DMS53 (cell line): ENCODE data around the gene CAV2.
A peak's percentile ranks its signal among the peaks of the same experiment; 100 is the strongest.

Experiments used
- DNase-seq: peaks from one replicate; lab custom pipeline; 2025; lab: John Stamatoyannopoulos, UW

The CAV2 gene

DNA sequence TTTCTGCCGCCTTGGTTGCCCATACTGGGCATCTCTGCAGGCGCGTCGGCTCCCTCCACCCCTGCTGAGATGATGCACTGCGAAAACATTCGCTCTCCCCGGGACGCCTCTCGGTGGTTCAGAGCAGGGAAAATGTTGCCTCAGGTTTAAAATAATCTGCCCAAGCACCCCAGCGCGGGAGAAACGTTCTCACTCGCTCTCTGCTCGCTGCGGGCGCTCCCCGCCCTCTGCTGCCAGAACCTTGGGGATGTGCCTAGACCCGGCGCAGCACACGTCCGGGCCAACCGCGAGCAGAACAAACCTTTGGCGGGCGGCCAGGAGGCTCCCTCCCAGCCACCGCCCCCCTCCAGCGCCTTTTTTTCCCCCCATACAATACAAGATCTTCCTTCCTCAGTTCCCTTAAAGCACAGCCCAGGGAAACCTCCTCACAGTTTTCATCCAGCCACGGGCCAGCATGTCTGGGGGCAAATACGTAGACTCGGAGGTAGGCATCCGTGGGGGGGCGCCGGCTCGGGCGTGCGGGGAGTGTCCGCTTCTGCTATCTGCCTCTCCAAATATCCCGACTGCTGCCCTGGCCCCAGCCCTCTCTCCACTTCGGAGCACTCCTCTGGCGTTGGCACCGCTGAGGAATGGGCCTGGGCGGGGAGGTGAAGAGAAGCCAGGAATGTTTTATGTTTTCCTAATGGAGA is 25.2 kb downstream of the CAV2 start, which contains the start of gene CAV1:
CAV1 (plus strand) TSS at position 428 of the 689 bp plus-strand sequence; CDS start at position 455, 27 bp downstream.
- DNase-seq = peak; percentile 70

DNA sequence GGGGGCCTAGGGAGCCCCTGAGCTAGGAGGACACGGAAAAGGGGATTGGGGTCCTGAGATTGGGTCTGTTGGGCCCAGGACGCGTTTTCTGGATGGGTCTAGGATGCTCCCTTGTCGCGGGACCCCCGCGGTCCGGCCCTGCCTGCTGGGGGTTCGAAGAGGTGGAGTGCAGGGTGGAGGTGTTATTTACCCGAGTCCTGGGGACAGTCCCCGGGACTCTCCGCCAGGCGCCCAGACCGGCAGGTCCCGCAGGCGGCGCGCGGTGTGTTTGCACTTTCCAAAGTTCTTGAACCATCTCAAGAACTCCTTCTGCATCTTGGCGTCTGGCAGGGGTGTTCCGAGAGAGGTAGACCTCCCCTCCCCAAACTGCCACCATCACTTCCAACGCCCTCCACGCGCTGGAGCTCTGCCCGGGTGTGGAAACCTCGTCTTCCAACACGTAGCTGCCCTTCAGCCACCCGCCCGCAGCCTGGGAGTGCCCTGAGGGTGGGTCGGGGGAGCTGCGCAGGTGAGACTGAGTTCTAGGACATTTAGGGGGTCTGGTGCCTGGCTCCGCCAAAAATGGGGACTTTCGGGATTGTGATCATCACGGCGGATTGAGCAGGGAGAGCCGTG is 25.9 kb downstream of the CAV2 start:
- peak; percentile 57 for DNase-seq

DNA sequence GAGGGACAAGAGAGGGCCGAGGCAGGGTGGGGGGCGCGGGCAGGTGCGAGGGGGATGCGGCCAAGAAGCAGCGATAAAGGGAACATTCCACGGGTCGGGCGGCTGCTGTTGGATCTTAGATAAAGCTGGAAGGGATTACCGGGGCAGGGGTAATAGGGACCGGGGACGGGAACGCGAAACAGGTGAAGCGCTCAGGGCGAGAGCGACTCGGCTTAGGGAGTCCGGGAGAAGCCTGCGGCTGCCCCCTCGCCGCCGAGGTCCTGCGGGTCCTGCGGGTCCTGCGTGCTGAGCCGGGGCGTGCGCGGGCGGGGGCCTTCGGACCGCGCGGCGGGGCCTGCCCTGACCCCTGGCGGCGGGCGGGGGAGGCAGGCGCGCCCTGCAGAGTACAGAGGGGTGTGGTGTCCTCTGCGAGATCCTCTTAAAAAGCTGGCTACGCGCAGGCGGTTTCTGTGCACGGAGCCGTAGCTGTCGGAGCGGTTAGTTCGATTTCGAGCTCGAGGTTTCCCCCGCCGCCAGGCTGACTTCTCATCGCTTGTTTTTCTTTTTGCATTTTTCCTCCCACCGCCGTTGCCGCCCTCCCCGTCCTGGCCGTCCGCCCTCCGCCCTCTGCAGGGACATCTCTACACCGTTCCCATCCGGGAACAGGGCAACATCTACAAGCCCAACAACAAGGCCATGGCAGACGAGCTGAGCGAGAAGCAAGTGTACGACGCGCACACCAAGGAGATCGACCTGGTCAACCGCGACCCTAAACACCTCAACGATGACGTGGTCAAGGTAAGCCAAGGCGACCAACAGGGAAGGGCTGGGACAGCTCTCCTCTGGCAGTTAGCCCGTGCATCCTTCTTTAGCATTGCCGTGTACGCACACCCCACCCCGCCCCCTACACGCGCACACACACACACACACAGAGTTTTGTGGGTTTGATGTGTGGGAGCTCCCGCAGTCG is 26.6 kb downstream of the CAV2 start:
- DNase-seq = peak; percentile 85

DNA sequence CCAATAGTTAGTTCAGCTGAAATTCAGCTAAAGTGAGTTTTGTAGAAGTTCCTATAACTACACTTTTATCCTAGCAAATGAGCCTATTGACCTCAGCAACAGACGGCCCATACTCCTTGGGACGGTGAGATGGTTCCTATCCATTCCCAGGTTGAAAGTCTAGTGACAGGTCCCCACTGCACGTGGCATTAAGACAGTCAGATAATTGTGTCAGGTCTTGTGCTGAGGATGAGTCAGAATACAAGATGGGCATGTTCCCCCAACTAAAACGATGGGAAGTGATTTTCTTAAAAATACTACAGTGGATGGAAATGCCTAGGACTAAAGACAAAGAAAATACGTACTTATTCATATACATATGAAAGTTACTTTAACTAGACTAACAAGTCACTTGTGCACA is 27.4 kb downstream of the CAV2 start:
- no peak for DNase-seq

DNA sequence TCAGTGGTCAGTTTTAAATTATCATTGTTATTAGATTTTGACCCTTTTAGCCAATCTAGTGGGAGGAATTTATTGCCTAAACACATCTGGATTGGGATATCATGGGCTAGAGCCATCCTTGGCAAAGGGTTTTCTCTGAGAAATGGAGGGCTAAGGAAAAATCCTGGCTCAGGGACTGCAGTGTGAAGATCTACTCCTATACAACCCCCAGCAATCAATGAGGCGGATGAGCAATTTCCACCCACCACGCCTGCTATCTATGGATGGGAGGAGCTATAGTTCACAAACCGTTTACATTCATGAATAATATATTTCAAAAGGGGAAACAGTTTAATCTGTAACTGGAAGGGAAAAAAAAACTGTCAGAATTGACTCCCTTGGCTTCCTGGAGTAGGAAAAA is 28.0 kb downstream of the CAV2 start:
- no peak for DNase-seq

DNA sequence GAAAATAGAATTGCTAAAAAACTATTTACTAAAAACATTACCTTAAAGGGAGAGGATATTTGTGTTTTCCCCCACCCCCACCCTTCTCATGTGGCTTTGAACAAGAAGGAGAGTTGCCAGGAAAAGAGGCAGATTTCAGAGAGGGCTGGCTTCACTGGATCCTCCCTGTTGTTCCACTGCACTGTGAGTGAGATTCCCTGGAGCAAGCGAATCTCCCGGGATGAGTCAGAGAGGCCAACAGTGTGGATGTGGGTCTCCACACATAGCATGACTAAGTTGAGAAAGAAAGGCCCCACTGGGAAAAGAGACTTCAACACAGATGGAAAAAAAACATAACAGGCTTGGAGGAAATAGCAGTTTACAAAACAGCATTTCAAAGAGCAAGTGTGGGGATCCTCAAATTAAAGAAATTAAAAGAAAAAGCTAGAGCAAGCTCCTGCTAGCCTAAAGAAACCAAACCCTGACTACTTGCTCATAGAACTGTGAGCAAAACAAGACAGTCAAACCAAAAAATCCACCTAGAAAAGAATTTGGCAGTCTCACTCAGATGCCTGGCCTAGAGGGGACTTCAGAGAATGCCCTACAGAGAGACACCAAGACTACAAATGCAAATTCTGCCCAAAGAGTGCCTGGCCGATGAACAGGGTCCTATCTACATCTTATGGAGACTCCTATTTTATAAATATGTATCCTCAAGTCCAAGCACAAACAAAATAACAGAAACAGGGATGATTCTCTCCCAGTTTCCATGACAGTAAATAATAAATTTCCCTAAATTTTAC is 28.7 kb downstream of the CAV2 start:
- peak; percentile 11 for DNase-seq

DNA sequence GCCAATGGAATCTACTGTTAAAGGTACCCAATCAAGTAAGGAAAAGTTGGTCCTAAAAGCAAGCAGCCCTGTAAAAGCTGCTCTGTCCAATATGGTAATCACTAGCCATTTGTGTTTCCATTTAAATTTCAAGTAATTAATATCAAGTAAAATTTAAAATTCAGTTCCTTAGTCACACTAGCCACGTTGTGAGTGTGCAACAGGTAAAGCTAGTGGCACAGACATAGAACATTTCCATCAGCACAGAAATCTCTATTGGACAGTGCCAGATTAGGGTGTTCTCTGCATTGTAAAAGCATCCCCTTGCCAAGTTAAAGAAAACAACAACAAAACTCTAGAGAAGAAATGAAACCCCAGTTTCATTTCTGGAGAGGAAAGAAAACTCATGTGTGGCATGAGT is 29.7 kb downstream of the CAV2 start:
- no peak for DNase-seq

DNA sequence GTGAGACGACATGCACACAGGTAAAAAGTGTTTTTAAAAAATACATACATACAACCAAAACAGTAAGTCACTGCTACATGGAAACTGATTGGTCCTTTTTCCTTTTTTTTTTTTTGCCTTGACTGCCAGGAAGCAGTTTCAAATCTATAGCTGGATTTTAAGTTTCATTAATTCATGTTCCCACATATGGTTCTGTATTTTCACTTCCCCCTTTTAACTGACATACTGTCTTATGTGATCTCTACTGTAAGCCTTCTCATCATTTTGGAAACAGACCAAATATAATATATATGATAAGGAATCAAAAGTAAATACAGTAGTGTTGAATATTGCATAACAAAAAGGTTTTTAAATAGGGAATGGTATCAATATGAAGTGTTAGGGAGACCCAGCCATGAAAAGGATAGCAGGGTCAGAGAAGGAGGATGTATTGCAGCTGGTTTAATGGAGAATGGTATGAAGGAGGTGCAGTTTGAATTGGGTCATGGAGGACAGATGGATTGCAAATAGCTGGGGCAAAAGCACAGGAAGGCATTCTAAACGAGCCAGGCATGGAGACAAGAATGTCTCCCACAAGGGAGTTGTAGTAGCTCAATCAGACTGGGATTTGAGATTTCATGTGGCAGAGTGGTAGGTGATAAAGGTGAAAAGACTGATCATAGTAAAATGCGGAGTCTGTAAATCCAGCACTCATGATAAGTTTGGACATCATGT is 30.7 kb downstream of the CAV2 start:
- no peak for DNase-seq

DNA sequence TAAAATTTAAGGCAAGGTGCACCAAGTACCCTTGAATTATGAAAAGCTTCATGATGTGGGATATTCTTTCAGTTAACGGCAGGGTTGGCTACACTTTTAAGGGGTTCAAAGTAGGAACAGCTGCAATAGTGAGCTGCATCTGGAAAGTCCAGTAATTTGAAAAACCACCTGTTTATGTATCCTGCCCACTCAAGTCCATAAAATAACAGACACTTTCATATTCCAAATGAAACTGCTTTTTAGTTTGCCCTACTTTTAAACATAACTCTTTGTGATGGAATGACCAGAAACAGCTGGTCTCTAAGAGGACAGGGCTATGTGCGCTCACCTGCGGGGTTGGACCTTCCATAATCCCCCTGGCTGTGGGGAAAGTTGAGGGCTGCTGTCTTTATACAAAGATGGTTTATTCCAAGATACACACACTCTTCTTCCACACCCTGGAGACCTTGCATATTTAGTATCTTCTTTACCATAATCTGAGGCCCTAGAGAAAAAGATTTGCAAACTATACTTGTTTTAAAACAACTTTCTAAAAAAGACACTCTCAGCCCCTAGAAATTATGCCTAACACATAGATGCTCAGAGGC is 32.7 kb downstream of the CAV2 start:
- DNase-seq = no peak

DNA sequence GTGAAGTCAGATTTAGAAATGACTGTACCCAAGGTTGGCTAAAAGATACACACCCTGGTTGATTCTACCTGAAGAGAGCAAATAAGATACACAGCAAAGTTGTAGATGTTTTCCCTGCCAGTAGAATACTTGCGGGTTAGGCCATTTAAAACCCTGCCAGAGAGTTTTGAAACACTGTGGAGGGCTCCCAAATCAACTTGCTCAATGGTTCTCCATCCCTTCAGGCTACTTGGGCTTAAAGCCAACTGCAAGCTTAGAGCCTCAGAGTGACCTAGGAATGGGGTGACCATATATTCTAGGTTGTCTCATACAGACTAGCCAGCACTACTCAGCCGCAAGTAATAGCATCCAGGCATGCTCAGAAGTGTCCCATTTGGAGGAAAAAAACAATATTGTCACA is 35.3 kb downstream of the CAV2 start:
- no peak for DNase-seq

DNA sequence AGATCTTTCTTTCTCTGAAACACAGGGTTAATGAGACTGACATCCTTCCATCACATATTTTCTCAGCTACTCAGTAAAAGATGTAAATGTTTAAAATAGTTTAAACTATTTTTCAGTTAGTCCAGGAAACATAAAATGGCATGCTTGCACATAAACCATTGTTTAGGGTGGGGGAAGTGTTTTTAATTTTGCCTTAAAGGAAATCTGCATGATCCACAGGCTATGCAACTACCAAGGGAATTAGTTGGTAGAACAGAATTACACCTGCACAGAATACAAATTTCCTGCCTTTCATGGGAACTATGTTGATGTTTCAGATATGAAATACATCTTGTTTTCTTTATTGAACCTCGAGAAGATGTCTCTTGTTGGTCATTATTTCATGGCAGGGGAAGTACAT is 35.9 kb downstream of the CAV2 start:
- no peak for DNase-seq

DNA sequence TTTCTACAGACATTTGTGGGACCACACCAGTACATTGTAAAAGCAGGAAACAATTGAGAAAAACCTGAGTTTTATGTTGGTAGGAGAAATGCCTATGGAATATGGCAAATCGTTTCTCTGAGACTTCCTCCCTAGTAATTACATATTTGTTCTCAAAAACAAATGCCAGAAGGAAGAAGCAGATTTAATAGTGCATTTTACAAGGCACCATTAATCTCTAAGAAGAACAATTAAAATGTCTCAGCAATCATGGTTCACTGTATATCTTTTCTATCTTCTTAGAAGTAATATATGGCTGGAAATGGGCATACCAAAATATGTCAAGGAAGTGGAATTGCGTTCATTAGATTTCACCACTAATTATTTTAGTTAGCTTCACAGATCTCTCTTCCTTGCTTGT is 38.6 kb downstream of the CAV2 start:
- no peak for DNase-seq

DNA sequence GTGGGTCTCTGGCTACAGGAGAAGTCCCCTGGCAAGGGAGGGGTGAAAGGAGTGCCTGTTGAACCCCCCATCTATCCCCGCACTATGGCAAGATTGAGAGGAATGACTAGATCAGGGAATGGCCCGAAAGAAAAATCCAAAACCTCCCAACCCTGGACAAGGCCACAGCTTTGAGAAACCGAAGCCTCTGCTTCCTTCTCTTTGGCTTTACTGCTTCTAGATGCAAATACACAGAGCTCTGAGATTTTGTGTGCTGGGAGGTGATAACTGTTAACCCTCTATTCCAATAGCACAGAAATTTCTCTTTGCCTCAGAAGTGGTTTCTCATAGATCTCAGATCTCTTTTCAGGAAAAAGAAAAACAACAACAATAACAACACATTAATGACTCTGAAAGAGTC is 40.3 kb downstream of the CAV2 start:
- no peak for DNase-seq

DNA sequence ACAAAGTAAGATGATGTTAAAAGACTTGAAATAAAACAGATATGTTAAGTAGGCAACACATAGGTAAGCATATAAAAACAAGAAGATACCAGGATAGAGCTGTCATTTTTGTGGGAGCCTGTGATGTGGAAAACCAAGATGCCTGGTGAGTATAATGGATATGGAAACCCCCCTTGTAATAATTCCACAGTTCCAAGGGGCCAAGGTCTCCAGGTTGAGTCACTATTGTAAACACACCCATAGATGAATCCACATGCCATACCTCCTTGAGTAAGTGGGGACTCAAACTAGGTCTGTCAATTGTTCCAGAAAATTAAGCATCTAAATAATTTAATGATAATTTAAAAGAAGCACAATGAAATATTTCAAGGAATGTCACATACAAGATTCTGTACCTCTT is 41.2 kb downstream of the CAV2 start:
- no peak for DNase-seq

DNA sequence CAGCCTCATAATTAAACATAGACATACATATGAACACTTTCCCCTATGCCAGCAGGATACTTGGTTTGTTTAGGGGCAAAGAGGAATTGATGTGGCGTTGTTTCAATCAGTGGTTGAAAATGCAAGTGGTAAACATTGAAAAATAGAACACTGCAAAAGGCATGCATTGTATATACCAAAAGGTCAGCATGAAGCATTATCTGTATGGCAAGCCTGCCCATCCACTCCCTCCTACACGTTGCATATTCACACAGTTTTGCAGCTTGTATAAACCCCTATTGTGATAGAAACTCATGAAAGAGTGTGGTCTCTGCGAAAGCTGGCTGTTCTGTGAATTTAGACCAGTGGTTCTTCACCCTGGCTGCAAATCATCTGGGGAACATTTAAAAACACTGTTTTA is 42.4 kb downstream of the CAV2 start:
- DNase-seq = no peak

DNA sequence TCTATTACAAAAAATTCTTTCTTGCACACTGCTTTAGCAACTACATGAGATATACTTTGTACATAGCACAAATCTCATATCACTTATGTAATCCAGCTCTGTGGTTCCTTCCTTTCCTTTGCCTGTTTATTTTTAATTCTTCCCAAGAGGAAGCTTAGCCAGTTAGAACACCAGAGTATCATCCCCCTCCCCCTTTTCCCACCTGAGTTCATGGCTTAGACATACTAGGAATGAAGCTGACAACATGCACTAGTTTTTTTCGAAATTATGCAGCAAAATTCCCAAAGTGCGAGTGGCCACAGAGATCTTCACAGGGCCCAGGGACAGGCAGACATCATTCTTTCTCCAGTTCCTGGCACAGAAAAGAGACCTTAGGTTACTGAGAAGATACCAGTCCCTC is 43.1 kb downstream of the CAV2 start:
- no peak for DNase-seq

DNA sequence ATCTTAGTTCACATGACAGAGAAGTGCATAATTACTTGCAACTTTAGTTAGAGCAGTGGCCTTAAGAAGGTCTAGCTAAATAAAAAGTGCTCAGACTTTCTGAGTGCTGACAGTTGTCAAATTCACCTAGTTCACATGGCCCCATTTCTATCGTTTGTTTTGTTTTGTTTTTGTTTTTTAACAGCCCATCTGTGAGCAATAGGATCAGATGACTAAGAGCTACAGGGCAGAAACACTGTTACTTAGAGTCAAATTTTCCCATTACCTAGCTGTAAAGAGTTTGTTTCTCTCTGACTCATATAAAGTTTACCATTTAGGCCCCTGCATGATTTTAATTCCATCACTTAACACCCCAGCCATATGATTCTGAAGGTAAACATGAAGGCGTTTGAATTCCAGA is 44.1 kb downstream of the CAV2 start:
- no peak for DNase-seq

DNA sequence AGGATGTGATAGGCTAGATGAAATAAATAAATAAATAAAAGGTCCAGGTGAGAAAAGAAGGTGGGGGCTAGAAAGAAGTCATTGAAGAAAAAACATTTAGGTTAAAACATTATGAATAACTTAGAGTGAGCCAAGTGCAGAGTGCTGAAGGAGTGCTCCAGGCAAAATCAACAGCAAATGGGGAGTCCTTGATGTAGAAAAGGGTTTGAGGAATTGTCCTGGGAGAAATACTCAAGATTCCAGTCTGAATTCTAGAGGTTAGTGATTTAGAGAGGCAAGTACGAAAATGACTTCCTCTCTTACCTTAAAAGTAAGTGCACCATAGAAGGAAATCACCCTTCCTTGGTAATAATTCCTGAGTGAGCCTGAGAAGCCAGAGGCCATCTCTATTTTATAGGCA is 44.9 kb downstream of the CAV2 start:
- DNase-seq = no peak

DNA sequence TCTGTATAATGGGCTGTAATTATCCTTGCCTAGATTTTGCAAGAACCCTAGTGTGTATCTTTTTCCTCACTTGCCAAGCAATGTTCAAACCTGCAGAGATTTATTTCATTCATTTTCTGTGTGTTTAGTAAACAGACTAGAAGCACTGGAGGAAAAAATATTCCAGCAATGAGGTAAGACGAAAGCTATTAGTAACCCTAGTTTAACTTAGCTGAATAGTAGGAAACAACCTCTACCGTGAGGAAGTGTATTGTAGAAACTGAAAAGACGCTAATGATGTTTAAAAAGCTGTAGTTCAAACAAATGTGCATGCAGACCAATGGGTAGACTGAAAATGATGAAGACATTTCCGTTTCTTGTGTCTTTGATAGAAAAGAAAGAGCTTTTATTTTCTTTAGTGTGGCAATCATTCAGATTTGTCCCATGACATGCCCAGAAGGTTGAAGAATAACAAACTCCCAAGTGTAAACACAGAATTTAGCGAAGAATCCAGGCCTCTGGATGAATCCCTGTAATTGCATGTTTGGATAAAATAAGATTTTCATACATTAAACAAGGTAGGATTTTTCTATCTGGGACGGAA is 46.0 kb downstream of the CAV2 start:
- no peak for DNase-seq

DNA sequence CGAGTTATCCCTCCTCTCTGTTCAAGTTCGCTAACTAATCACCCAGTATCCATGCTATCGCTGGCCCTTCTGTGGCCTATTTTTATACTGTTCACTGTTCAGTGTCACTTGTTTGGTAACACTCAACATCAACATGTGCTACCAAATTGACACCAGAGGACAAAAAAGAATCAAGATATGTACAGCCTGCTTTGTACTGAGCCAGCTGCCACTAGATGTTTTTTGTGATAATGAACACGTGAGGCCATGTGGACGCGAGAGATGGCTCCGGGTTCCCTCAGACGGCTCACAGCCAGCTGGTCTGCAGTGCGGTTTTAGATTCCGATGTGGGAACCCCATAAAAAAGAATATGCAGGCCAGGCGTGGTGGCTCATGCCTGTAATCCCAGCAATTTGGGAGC is 46.5 kb downstream of the CAV2 start:
- no peak for DNase-seq

DNA sequence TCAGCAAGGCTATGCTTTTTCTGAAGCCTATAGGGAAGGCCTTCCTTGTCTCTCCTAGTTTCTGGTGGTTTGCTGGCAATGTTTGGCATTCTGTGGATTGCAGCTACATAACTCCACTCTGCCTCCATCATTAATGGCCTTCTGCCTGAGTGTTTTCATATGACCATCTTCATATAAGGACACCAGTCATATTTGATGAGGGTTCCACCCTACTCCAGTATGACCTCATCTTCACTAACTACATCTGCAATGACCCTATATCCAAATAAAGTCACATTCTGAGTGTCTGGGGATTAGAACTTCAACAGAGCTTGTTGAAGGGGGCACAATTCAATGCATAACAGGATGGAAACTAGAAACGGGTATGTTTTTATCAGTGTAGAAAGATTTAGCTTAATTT is 47.4 kb downstream of the CAV2 start:
- no peak for DNase-seq
